ENCODE results near the gene CNNM4.

- TF ChIP-seq CTCF (IDR thresholded peaks at IDR 0.05 in 8 of 11, conservative IDR thresholded peaks at IDR 0.05 in 3 of 11): no peak
- no peak for TF ChIP-seq POLR2A (IDR thresholded peaks at IDR 0.05)
- TF ChIP-seq POLR2AphosphoS5 (IDR thresholded peaks at IDR 0.05): no peak
Observed at GRCh38 chr2:96764253-96764637, 3.5 kb downstream of the CNNM4 start.
